K562 (cell line): Measurements from ENCODE around the gene NRSN2. TPM values are rescaled to one million over a fixed set of nuclear protein-coding genes. Genes with fewer than 3 reads are reported as not detected.
A peak's percentile ranks its signal among the peaks of the same experiment; 100 is the strongest.

Experiments
- BCL6 ChIP-seq: fragments of 250-450 bp; sonication (Bioruptor Pico); IDR thresholded peaks from 2 replicates; pipeline ENCODE4 v1.4.0; 2020
- EP400 ChIP-seq: fragments of 450-650 bp; IDR thresholded peaks from 2 replicates; pipeline ENCODE4 v1.6.1; 2017; ENCODE audit warnings: antibody characterized with exemption, mild to moderate bottlenecking, moderate library complexity
- KLF6 ChIP-seq: fragments of 250-450 bp; sonication (Bioruptor Pico); IDR thresholded peaks from 2 replicates; pipeline ENCODE4 v1.4.0; 2020; ENCODE audit warnings: mild to moderate bottlenecking, moderate library complexity, borderline replicate concordance
- LARP7 ChIP-seq: fragments of 450-650 bp; IDR thresholded peaks from 2 replicates; pipeline ENCODE4 v1.6.1; 2016
- LEF1 ChIP-seq: fragments of 450-650 bp; IDR thresholded peaks from 2 replicates; pipeline ENCODE4 v1.6.1; 2016; ENCODE audit warnings: mild to moderate bottlenecking
- MECOM ChIP-seq: fragments of 250-450 bp; sonication (Bioruptor Pico); IDR thresholded peaks from 2 replicates; pipeline ENCODE4 v1.8.0; 2022; ENCODE audit warnings: inconsistent platforms
- NR2F6 ChIP-seq: fragments of 450-650 bp; formaldehyde crosslinking; IDR thresholded peaks from 2 replicates; pipeline ENCODE4 v1.4.0; 2020; ENCODE audit warnings: mild to moderate bottlenecking
- POLR2B ChIP-seq: fragments of 450-650 bp; IDR thresholded peaks from 2 replicates; pipeline ENCODE4 v1.6.1; 2018; ENCODE audit warnings: low read depth; ENCODE audit not compliant: partially characterized antibody
- POLR3A ChIP-seq: IDR thresholded peaks from 2 replicates; pipeline ENCODE4 v1.6.1; 2011; ENCODE audit warnings: borderline replicate concordance, mild to moderate bottlenecking, moderate library complexity; ENCODE audit not compliant: insufficient read length, insufficient read depth; ENCODE audit errors: extremely low read depth
- SETDB1 ChIP-seq: IDR thresholded peaks from one replicate; pipeline ENCODE4 v1.6.1; 2012; ENCODE audit warnings: low read length, control low read depth, inconsistent platforms
- SMAD2 ChIP-seq: fragments of 150-350 bp; IDR thresholded peaks from 2 replicates; pipeline ENCODE4 v1.6.1; 2014; ENCODE audit warnings: low read depth, mild to moderate bottlenecking, low read length
- TCFL5 ChIP-seq: fragments of 250-450 bp; sonication (Bioruptor Pico); conservative IDR thresholded peaks from 2 replicates; pipeline ENCODE4 v1.6.1; 2021; ENCODE audit warnings: mild to moderate bottlenecking, moderate library complexity, matching md5 sums
- ZBTB33 ChIP-seq: sonication (generic); formaldehyde crosslinking; IDR thresholded peaks from 2 replicates; pipeline ENCODE4 v1.8.1; 2023; ENCODE audit warnings: mild to moderate bottlenecking, missing genetic modification reagents
- ZKSCAN3 ChIP-seq: fragments of 250-450 bp; sonication (Bioruptor Pico); IDR thresholded peaks from 2 replicates; pipeline ENCODE4 v1.4.0; 2020
- ZKSCAN8 ChIP-seq: fragments of 200-800 bp; sonication (Bioruptor generic); IDR thresholded peaks from 2 replicates; pipeline ENCODE4 v1.6.1; 2016; ENCODE audit warnings: missing genetic modification characterization, missing compliant biosample characterization
- ZNF449 ChIP-seq: fragments of 250-450 bp; sonication (Bioruptor Pico); IDR thresholded peaks from 2 replicates; pipeline ENCODE4 v1.8.0; 2022; ENCODE audit warnings: moderate library complexity, mild to moderate bottlenecking, inconsistent platforms
- ZNF592 ChIP-seq: fragments of 450-650 bp; IDR thresholded peaks from 2 replicates; pipeline ENCODE4 v1.6.1; 2017; ENCODE audit warnings: antibody characterized with exemption, mild to moderate bottlenecking
- ZNF707 ChIP-seq: fragments of 250-450 bp; sonication (Bioruptor Pico); conservative IDR thresholded peaks from 2 replicates; pipeline ENCODE4 v1.8.0; 2022; ENCODE audit warnings: inconsistent platforms, mild to moderate bottlenecking, moderate library complexity
- ZNF764 ChIP-seq: fragments of 250-450 bp; sonication (Bioruptor Pico); IDR thresholded peaks from 2 replicates; pipeline ENCODE4 v1.4.0; 2020; ENCODE audit warnings: low read depth, mild to moderate bottlenecking, moderate library complexity
- ZNF780A ChIP-seq: fragments of 250-450 bp; sonication (Bioruptor Pico); IDR thresholded peaks from 2 replicates; pipeline ENCODE4 v1.5.0; 2021; ENCODE audit warnings: mild to moderate bottlenecking
- ZNF785 ChIP-seq: fragments of 250-450 bp; sonication (Bioruptor Pico); IDR thresholded peaks from 2 replicates; pipeline ENCODE4 v1.4.0; 2020; ENCODE audit warnings: mild to moderate bottlenecking
- polyA plus RNA-seq, 8 experiments: library from polyadenylated mRNA; depleted of rRNA in 4 of 8; stranded (reverse) in 5 of 8; unstranded in 3 of 8; fragments of >200 nt; fragmentation: Nextera tagmentation in 2 of 8; fragmentation: Illumina TruSeq in 1 of 8; extraction: Ambion mirVana in 2 of 8; extraction: Trizol in 1 of 8; gene quantifications; 2 replicates each; pipeline versions ENCODE4 v1.2.1 to v1.2.3, GENCODE V29; 2011 to 2014; ENCODE audit warnings: inconsistent platforms in 1 of 8, missing spikeins in 1 of 8
- total RNA-seq, 7 experiments: library from RNA; depleted of rRNA in 6 of 7; stranded (reverse); fragments of >200 nt in 6 of 7; fragmentation: Illumina TruSeq in 2 of 7; extraction: Trizol in 2 of 7; gene quantifications; 2 replicates each; pipeline versions ENCODE4 v1.2.1 to v1.2.3, GENCODE V29; 2011 to 2021; ENCODE audit warnings: low replicate concordance in 1 of 7

NRSN2 gene
- total and polyA plus RNA-seq, 9 of the 15 experiments (the other 6 are each of a cell fraction or from before 2014, with no cell fraction given): 7.5 to 29.7 (median 11.1) TPM

DNA sequence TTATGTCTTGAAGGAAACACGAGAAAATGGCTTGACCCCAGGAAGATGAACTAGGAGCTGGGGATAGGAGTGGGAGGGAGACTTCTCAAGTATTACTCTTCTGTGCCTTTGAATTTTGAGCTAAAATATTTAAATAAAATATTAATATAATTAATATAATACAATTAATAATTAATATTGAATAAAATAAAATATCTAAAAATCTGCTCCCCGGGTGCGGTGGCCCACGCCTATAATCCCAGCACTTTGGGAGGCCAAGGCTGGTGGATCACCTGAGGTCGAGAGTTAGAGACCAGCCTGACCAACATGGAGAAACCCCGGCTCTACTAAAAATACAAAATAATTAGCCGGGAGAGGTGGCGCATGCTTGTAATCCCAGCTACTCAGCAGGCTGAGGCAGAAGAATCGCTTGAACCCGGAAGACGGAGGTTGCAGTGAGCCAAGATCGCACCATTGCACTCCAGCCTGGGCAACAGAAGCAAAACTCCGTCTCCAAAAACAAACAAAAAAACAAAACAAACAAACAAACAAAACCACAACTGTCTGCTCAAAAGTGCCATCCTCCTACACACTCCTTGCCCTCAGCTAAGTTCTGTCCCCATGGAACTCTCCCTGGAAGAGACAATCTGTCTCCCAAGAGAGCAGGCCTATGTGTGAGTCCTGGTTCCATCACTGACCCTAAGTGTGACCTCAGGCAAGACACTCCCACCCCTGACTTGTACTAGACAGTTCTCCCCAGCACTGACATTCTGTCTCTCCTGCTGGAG is 20.0 kb downstream of the NRSN2 start (continued):
- TF ChIP-seq ZNF449 (CRISPR knock-in tag) (peak; percentile 23; the same call in 1 of the 2 replicates), ZKSCAN3 (no peak), LARP7 (no peak), SETDB1 (no peak), BCL6 (CRISPR knock-in tag) (no peak), ZKSCAN8 (CRISPR knock-in tag) (no peak), TCFL5 (CRISPR knock-in tag) (no peak), MECOM (CRISPR knock-in tag) (0 out of 2 replicates have a peak, but pooled peaks have one; percentile 55), SMAD2 (no peak), ZNF785 (no peak), KLF6 (CRISPR knock-in tag) (peak; percentile 15; the same call in 1 of the 2 replicates), ZNF592 (peak; percentile 77), LEF1 (no peak), NR2F6 (CRISPR knock-in tag) (no peak), POLR3A (no peak), POLR2B (no peak), ZNF780A (CRISPR knock-in tag) (no peak), ZBTB33 (no peak), ZNF707 (no peak), ZNF764 (CRISPR knock-in tag) (no peak), EP400 (no peak)
